Mesendoderm (in vitro differentiated cells): Measurements from ENCODE around the gene LIG1.
A peak's percentile ranks its signal among the peaks of the same experiment; 100 is the strongest.

ENCODE experiments used
- DNase-seq: peaks from one replicate; pipeline ENCODE4 v3.0.0; 2013
- H2AK5ac ChIP-seq: 2 replicates; pipeline ENCODE4 v1.6.1; 2013; ENCODE audit warnings: low read length, inconsistent platforms
- H2BK120ac ChIP-seq: 2 replicates; pipeline ENCODE4 v1.6.1; 2013; ENCODE audit warnings: low read depth, mild to moderate bottlenecking, low read length, moderate library complexity, mixed read lengths
- H2BK15ac ChIP-seq: replicated peaks from 2 replicates; pipeline ENCODE4 v1.6.1; 2013; ENCODE audit warnings: low read depth, mild to moderate bottlenecking, moderate library complexity
- H2BK5ac ChIP-seq: 2 replicates; pipeline ENCODE4 v1.6.1; 2013; ENCODE audit warnings: low read length, inconsistent platforms
- H3K18ac ChIP-seq: 2 replicates; pipeline ENCODE4 v1.6.1; 2013; ENCODE audit warnings: mild to moderate bottlenecking, low read length, mixed read lengths
- H3K23ac ChIP-seq: one replicate; pipeline ENCODE4 v1.6.1; 2013; ENCODE audit warnings: low read length
- H3K27ac ChIP-seq: 2 replicates; pipeline ENCODE4 v1.5.1; 2013; ENCODE audit warnings: low read depth, mild to moderate bottlenecking, inconsistent platforms, low read length, moderate library complexity
- H3K27me3 ChIP-seq: 2 replicates; pipeline ENCODE4 v1.6.1; 2013; ENCODE audit warnings: low read length, control low read depth, mild to moderate bottlenecking, inconsistent platforms; ENCODE audit not compliant: insufficient read depth, poor library complexity
- H3K36me3 ChIP-seq: 2 replicates; pipeline ENCODE4 v1.6.1; 2013; ENCODE audit warnings: low read length, inconsistent platforms; ENCODE audit not compliant: control insufficient read depth, insufficient read depth
- H3K4ac ChIP-seq: one replicate; pipeline ENCODE4 v1.6.1; 2013; ENCODE audit warnings: low read depth, mild to moderate bottlenecking, low read length, moderate library complexity
- H3K4me1 ChIP-seq: 2 replicates; pipeline ENCODE4 v1.6.1; 2013; ENCODE audit warnings: low read depth, low read length, inconsistent platforms; ENCODE audit not compliant: control insufficient read depth
- H3K4me2 ChIP-seq: 2 replicates; pipeline ENCODE4 v1.6.1; 2013; ENCODE audit warnings: low read length
- H3K4me3 ChIP-seq: 2 replicates; pipeline ENCODE4 v1.5.1; 2013; ENCODE audit warnings: mild to moderate bottlenecking, low read length
- H3K56ac ChIP-seq: one replicate; pipeline ENCODE4 v1.6.1; 2013; ENCODE audit warnings: low read length
- H3K79me1 ChIP-seq: 2 replicates; pipeline ENCODE4 v1.6.1; 2013; ENCODE audit warnings: low read length, inconsistent platforms
- H3K79me2 ChIP-seq: 2 replicates; pipeline ENCODE4 v1.6.1; 2013; ENCODE audit warnings: mild to moderate bottlenecking, low read length; ENCODE audit not compliant: control insufficient read depth, insufficient read depth
- H3K9ac ChIP-seq: 2 replicates; pipeline ENCODE4 v1.6.1; 2013; ENCODE audit warnings: low read length, inconsistent platforms
- H4K5ac ChIP-seq: one replicate; pipeline ENCODE4 v1.6.1; 2013; ENCODE audit warnings: low read length
- H4K8ac ChIP-seq: one replicate; pipeline ENCODE4 v1.6.1; 2013; ENCODE audit warnings: low read depth, mild to moderate bottlenecking, control low read depth, low read length, moderate library complexity
- WGBS: extraction: QIAGEN DNeasy Blood & Tissue Kit; methylation state at CpG from one replicate; pipeline ENCODE4 v1.1.7; 2013; ENCODE audit warnings: low lambda C conversion rate, missing lambda C conversion rate; ENCODE audit not compliant: insufficient coverage; ENCODE audit errors: extremely low coverage; 5-methylcytosine and 5-hydroxymethylcytosine counted together

Gene LIG1

DNA sequence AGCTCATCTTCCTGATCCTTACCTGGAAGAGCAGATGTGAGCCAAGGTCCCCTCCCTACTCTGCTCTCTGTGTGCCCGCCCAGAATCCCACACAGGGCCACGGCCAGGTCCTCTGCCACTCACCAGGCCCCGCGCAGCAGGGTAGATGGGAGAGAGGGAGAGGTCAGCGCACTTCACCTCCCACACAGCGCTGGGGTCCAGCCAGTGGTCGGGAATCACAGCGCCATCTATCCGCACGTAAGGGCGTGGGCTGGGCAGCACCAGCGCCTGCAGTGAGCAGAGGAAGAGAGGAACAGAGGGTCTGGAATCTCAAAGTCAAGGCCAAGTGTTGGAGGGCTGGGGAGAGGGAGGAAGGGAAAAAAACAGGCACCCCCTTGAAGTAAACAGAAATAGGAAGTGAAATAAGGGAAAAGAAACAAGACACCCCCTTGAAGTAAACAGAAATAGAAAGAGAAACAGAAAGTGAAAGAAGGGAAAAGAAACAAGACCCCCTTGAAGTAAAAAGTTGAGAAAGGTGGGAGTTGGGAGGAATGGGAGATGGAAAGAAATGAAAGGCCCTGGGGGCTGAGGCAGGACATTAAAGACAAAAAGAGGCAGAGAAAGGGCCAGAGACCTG lies 52.5 kb downstream of the LIG1 start:
- Histone ChIP-seq H3K56ac (no peak overlapping the region), H3K18ac (no peak overlapping the region), H3K36me3 (peaks cover 8% of the 10 kb centered on the region), H3K23ac (no peak overlapping the region), H3K4ac (no peak overlapping the region), H4K5ac (no peak overlapping the region), H3K27me3 (no peaks in the 10 kb centered on the region), H3K27ac (no peak overlapping the region), H2BK5ac (no peak overlapping the region), H4K8ac (no peak overlapping the region), H2BK120ac (no peak overlapping the region), H2BK15ac (no peak overlapping the region), H3K9ac (no peak overlapping the region), H3K79me1 (no peaks in the 10 kb centered on the region), H3K4me2 (no peak overlapping the region), H2AK5ac (no peak overlapping the region), H3K4me3 (no peak overlapping the region), H3K4me1 (no peaks in the 10 kb centered on the region), H3K79me2 (no peaks in the 10 kb centered on the region)
- WGBS, result no CpG with 5 or more reads among the region's 12 CpGs
- DNase-seq, result no peak

DNA sequence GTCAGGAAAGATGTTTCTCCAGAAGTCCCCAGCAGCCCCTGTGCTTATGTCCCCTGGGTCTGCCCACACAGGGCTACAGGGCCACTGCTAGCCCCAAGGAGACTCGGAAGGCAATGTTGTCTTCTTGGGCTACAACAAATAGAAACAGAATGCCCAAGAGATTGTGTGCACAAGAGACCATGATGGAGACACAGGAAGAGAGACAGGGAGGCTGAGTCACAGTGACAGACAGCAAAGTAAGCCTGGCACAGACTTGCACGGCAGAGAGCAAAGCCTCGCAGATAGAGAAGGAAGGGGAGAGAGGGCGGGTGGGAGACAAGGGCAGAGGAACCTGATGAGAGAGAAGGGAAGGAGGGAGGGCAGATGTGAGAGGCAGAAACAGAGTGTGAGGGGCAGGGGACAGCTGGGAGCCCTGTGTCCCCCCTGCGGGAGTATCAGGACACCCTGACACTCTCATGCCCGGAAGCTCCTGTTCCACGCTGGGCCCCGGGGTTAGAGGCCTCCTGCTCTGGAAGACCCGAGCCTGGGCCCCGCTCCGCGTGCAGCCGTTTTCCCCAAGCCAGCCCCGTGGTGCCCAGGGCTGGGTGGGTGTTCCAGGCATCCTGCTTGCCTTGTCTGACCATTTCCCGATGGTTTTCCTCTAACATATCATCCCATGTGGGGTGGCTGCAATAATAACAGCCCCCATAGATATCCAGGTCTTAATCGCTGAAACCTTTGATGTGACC lies 56.8 kb downstream of the LIG1 start:
- H2AK5ac ChIP-seq, result no peak overlapping the region
- H3K56ac ChIP-seq, result no peak overlapping the region
- H3K9ac ChIP-seq, result no peak overlapping the region
- H3K79me1 ChIP-seq, result no peaks in the 10 kb centered on the region
- H2BK120ac ChIP-seq, result no peak overlapping the region
- no peak overlapping the region for H3K4me3 ChIP-seq
- no peak overlapping the region for H2BK15ac ChIP-seq
- no peak overlapping the region for H3K4ac ChIP-seq
- no peak overlapping the region for H3K4me2 ChIP-seq
- H4K8ac ChIP-seq, result no peak overlapping the region
- no peaks in the 10 kb centered on the region for H3K79me2 ChIP-seq
- WGBS, result no CpG with 5 or more reads among the region's 16 CpGs
- H2BK5ac ChIP-seq, result no peak overlapping the region
- H3K18ac ChIP-seq, result no peak overlapping the region
- no peak overlapping the region for H4K5ac ChIP-seq
- H3K27ac ChIP-seq, result no peak overlapping the region
- H3K23ac ChIP-seq, result no peak overlapping the region
- H3K4me1 ChIP-seq, result no peaks in the 10 kb centered on the region
- no peaks in the 10 kb centered on the region for H3K27me3 ChIP-seq
- no peak for DNase-seq
- H3K36me3 ChIP-seq, result peaks cover 2% of the 10 kb centered on the region

DNA sequence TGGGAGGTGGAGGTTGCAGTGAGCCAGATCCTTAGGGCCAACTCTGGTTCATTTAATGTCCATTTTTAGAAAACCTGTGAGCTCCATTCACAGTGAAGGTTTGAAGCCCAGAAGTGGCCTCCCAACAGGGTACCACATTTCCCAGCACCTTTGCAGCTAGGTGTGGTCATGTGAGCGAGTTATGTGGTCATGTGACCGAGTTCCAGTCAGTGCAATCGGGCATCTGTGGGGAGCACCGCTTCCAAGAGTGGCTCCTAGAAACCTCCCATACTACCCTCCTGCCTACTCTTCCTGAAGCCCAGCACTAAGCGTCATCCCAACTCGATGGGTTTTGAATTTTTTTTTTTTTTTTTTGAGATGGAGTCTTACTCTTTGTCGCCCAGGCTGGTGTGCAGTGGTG lies 58.9 kb downstream of the LIG1 start:
- DNase-seq, result no peak
- no peaks in the 10 kb centered on the region for H3K79me1 ChIP-seq
- no peak overlapping the region for H2BK120ac ChIP-seq
- no peak overlapping the region for H4K5ac ChIP-seq
- H3K79me2 ChIP-seq, result no peaks in the 10 kb centered on the region
- H3K56ac ChIP-seq, result no peak overlapping the region
- no peak overlapping the region for H3K27ac ChIP-seq
- no peak overlapping the region for H3K4ac ChIP-seq
- no peak overlapping the region for H3K23ac ChIP-seq
- H3K4me3 ChIP-seq, result no peak overlapping the region
- H2AK5ac ChIP-seq, result no peak overlapping the region
- H2BK15ac ChIP-seq, result no peak overlapping the region
- no peak overlapping the region for H2BK5ac ChIP-seq
- no peak overlapping the region for H3K18ac ChIP-seq
- no CpG with 5 or more reads among the region's 7 CpGs for WGBS
- no peaks in the 10 kb centered on the region for H3K4me1 ChIP-seq
- H3K36me3 ChIP-seq, result no peaks in the 10 kb centered on the region
- no peak overlapping the region for H4K8ac ChIP-seq
- no peak overlapping the region for H3K9ac ChIP-seq
- no peak overlapping the region for H3K4me2 ChIP-seq
- no peaks in the 10 kb centered on the region for H3K27me3 ChIP-seq

DNA sequence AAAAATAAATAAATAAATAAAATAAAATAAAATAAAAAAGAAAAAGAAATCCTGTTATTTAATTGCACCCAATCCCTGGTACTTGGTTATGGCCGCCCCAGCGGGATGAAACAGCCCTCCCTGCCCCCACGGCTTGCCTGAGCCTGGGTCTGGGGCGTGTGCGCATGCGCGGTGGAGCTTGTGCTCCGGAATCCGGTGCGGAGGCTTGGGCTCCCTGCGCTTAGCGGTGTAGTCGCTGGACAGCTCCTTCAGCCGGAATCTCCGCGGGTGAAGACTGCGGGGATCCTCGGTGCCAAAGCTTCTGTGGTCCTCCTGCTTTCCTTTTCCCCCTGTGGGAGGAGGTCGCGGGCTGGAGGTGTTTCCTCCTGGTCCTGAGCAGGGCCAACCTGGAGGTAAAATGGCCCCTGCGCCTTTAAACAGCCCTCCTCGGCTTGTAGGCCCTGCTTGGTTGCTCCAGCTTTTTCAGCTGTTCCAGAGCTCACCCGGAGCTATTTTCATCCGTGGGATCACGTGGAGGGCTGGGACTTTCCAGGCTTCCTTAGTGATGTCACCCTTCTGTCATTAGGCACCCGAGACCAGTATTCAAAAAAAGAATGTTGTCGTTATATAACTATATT lies 59.7 kb downstream of the LIG1 start, which contains the start of gene PLA2G4C:
Gene PLA2G4C, minus strand, starts transcription at position 468 of the 617 bp plus-strand sequence. CDS start 4,288 bp downstream, outside the sequence.
- H3K4me1 ChIP-seq, result no peaks in the 10 kb centered on the region
- H2BK5ac ChIP-seq, result no peak within 1 kb of the TSS
- H4K5ac ChIP-seq, result no peak within 1 kb of the TSS
- H3K4me3 ChIP-seq, result peak within 1 kb of the TSS; percentile 28
- no peaks in the 10 kb centered on the region for H3K27me3 ChIP-seq
- no peak within 1 kb of the TSS for H3K27ac ChIP-seq
- H3K4me2 ChIP-seq, result peak within 1 kb of the TSS; percentile 83
- H4K8ac ChIP-seq, result no peak within 1 kb of the TSS
- no peaks in the 10 kb centered on the region for H3K79me1 ChIP-seq
- no peak within 1 kb of the TSS for H3K18ac ChIP-seq
- no peak within 1 kb of the TSS for H2AK5ac ChIP-seq
- H2BK15ac ChIP-seq, result no peak within 1 kb of the TSS
- no peak within 1 kb of the TSS for H2BK120ac ChIP-seq
- H3K56ac ChIP-seq, result peak within 1 kb of the TSS; percentile 87
- no peak within 1 kb of the TSS for H3K4ac ChIP-seq
- H3K36me3 ChIP-seq, result no peaks in the 10 kb centered on the region
- H3K23ac ChIP-seq, result no peak within 1 kb of the TSS
- peak within 1 kb of the TSS; percentile 79 for H3K9ac ChIP-seq
- peak; percentile 92 for DNase-seq
- WGBS, result no CpG with 5 or more reads among the region's 27 CpGs
- no peaks in the 10 kb centered on the region for H3K79me2 ChIP-seq

DNA sequence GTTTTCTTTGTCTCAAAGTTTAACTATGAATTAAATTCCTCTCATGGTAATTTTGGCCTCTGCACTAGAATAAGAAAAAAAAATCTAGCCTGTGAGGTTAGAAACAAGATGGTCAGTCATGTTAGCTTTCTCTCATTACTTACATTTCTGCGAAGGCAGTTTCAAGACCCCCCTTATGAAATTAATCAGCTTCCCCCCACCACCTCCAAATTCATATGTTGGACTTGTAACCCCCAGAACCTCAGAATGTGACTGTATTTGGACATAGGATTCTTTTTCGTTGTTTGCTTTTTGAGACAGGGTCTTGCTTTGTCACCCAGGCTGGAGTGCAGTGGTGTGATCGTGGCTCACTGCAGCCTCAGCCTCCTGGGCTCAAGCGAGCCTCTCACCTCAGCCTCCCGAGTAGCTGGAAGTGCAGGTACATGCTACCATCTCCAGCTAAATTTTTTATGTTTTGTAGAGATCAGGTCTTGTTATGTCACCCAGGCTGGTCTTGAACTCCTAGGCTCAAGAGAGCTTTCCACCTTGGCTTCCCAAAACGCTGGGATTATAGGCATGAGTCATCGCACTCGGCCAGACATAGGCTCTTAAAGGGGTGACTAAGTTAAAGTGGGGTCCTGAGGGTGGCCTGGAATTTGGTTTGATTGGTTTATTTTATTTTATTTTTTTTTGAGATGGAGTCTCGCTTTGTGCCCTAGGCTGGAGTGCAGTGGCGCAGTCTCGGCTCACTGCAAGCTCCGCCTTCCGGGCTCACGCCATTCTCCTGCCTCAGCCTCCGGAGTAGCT lies 61.0 kb downstream of the LIG1 start:
- Histone ChIP-seq H3K79me1 (no peaks in the 10 kb centered on the region), H3K4me3 (no peak overlapping the region), H2BK120ac (no peak overlapping the region), H3K23ac (no peak overlapping the region), H3K56ac (no peak overlapping the region), H3K4me2 (no peak overlapping the region), H3K27ac (no peak overlapping the region), H3K36me3 (no peaks in the 10 kb centered on the region), H3K27me3 (no peaks in the 10 kb centered on the region), H4K5ac (no peak overlapping the region), H2BK5ac (no peak overlapping the region), H4K8ac (no peak overlapping the region), H2BK15ac (no peak overlapping the region), H3K18ac (no peak overlapping the region), H3K79me2 (no peaks in the 10 kb centered on the region), H3K4me1 (no peaks in the 10 kb centered on the region), H2AK5ac (no peak overlapping the region), H3K4ac (no peak overlapping the region), H3K9ac (no peak overlapping the region)
- DNase-seq, result no peak
- WGBS, result no CpG with 5 or more reads among the region's 15 CpGs
